Cortex of kidney (tissue), 1 donor: ENCODE data around the gene MAP3K4.

ENCODE experiments used
- DNase-seq: peaks from one replicate; lab custom pipeline; 2025; lab: John Stamatoyannopoulos, UW

MAP3K4 gene

DNA sequence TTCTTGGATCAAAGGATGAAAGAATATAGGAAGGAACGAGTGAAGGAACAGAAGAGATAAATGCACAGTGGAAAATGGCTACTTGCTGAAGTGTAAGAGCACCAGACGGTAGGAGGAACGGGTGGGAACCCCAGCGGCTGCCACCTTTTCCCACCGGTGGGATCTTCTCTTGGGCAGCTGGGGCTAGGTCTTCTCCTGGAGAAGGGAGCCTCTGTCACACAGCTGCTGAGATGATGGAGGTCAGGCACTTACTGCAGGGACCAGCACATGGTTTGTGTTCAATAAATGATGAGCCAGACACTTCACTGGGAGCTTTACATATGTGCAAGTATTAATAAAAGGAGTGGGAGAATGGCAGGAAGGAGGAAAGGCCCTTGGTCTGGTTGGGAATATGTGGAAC is 158.6 kb downstream of the MAP3K4 start:
- DNase-seq, result no peak

DNA sequence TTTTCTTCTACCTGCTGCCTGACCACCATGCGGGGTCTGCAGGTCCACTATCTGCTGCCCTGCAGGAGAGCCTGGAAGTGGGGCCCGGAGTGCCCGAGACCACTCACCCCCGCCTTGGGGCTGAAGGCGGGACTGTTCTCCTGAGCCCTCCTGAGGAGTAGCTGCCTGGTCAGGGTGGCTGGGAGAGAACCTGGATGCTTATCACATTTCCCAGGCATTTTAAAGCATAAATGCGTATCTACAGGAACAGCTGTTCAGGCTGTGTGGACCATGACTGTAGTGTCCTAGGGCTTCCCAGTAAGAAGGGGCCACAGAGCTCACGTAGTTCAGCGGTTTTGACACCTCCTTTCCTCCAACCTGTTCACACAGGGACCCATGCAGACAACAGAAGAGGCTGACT is 159.0 kb downstream of the MAP3K4 start:
- no peak for DNase-seq

DNA sequence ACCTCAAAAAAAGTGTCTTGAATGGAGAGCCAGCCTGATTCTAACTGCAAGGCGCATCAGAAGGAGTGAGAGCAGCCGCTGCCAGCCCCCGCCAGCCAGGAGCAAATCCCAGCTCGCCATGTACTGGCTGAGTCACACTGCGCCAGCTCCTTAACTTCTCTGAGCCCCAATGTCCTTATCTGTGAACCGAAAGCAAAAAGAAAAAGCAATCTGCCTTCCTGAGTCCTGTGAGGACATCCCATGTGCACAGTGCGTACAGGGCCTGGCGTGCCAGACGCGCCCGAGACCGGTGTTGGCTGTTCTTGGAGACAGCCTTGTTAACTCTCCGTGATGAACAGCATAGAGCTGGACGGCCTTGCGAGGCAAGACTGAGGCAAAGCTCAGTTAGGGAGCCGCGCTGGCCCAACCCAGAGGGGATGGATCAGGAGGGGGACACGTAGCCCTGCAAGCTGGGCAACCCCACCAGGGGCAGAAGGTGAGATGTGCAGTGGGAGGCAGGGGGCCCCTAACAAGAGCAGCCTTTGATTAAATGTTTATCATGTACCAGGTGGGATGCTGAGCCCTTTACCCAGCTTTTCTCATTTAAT is 159.6 kb downstream of the MAP3K4 start:
- no peak for DNase-seq

GRCh38 chr6:161151660-161152526 is 160.3 kb downstream of the MAP3K4 start:
- DNase-seq, result no peak

GRCh38 chr6:161152527-161152862 is 160.9 kb downstream of the MAP3K4 start:
- no peak for DNase-seq

DNA sequence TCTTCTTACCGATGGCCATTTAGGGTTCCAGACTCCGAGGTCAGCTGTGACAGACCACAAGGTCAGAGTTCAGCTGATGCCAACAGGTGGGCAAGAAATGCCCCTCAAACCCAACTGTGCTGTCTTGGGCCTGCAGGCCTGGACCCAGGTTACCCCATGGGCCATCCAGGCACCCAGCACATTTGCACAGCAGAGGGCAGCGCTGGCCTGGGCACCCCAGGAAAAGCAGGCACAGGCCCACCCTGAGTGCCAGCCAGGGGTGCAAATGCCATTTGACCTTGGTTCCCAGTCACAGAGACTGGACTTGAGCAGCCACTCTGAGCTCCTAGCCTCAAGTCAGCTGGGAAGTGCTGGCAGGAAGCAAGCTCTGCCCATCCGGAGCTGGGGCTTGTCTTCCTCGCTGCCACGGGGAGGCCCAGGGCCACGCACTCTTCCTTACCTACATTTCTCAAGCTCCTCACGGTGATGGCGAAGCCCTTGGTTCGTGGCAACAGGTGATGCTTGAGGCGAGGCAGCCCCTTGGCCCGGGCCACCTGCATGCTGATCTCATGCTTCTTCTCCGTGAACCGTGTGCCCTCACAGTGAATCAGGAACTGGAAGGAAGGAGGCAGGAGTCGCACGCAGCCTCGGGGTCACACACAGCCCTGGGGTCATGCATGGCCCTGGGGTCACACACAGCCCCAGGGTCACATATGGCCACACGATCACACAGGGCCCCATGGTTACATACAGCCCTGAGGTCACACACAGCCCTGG is 161.5 kb downstream of the MAP3K4 start:
- DNase-seq, result no peak

DNA sequence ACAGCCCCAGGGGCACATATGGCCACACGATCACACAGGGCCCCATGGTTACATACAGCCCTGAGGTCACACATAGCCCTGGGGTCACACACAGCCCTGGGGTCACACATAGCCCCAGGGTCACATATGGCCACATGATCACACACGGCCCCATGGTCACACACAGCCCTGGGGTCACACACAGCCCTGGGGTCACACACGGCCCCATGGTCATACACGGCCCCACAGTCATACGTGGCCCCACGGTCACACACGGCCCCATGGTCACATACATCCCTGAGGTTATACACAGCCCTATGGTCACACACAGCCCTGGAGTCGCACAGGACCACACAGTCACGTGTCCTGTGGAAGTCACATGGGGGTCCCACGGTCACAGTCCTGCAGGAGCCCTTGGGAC is 162.2 kb downstream of the MAP3K4 start:
- DNase-seq, result no peak

DNA sequence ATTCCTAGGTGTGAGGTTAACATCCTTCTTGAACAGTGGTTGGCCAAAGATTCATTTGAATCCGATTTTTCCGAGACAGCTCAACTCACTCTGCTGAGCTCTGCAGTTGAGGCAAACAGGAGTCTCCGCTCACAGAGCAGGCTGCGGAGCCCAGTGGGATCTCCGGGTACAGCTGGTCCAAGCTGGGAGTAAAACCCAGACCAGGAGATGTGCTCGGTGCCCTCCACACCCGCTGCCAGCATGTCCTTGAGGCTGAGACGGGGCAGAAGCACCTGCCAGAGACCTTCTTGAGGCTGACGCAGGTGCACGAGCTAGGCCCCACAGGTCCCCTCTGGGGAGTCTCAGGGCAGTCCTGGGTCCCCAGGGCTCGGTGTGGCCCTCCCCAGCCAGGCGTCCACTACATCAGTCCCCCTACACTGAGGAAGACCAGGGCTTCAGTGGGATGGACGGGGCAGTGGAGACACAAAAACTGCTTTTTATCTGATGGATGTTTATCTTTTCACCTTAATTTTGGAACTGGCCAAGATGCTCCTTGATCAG is 163.3 kb downstream of the MAP3K4 start:
- DNase-seq, result no peak

DNA sequence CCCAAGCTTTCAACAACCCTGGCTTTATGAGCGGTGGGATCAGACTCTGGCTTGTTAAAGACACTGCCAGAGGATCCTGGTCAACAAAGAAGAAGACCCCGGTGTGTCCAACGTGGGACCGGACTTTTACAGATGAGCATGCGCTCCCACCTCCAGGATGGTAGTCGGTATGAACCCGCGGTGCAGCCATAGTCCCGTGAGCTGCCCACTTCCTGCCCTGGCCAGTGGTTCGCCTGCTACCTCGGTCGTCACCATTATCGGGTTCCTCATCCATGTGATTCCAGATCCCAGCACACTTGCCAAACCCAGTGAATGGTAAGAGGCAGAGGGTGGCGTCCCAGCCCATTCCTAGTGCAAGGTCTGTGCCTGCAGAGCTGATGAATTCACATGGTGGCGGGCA is 169.6 kb downstream of the MAP3K4 start:
- DNase-seq, result no peak

- DNase-seq, result no peak
Observed at GRCh38 chr6:161161889-161162624, 170.5 kb downstream of the MAP3K4 start.

- no peak for DNase-seq
Observed at GRCh38 chr6:161162722-161163121, 171.2 kb downstream of the MAP3K4 start.

GRCh38 chr6:161163466-161164181 is 172.1 kb downstream of the MAP3K4 start:
- DNase-seq, result no peak

DNA sequence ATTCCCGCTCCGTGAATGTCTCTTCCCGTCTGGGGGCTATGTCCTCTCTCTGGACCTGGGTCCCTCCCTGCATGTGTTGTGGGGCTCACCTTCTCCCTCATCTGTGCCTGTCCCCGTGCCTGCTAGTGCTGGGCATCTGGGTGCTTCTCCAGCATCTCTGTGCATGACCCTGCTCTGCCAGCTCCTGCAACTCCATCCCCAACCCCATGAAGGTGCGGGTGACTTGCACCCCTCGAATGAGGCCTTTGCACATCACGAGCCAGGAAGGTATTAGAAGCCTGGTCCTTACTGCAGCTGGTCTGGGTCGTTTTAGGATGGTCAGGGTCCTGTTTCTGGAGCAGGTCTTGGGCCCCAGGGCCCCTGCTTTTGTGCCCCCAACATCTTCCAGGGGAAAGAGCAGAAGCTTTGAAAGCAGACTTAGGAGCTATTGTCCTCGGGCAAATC is 172.6 kb downstream of the MAP3K4 start:
- DNase-seq, result no peak

DNA sequence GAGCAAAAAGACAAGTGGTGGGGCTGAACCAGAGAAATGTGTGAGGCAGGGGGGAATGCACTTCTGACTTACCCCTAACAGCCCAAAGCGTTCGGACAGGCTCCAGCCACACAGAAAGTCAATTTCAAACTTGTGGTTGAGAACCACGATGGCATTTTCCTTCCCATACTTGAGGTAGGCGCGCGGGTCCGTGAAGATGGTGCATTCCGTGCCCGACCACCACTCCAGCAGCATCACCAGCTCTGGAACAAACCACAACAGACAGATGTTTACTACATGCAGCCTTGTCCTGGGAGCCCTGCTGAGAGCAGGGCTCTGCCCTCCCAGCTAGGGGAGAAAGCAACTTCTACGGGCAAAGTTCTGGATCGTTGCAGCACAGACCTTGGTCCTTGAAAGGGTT is 174.6 kb downstream of the MAP3K4 start:
- no peak for DNase-seq

- DNase-seq, result no peak
Observed at GRCh38 chr6:161166677-161167076, 175.1 kb downstream of the MAP3K4 start.
